GM21423 (cell line): ENCODE results near the gene TPD52L3.
A peak's percentile ranks its signal among the peaks of the same experiment; 100 is the strongest.

Experiments used
- ATAC-seq: cut with Tn5 transposase; IDR thresholded peaks from one replicate; pipeline ENCODE4 v1.9.1; 2021; ENCODE audit warnings: mild to moderate bottlenecking, moderate library complexity; ENCODE audit not compliant: unreplicated experiment

TPD52L3 gene

DNA sequence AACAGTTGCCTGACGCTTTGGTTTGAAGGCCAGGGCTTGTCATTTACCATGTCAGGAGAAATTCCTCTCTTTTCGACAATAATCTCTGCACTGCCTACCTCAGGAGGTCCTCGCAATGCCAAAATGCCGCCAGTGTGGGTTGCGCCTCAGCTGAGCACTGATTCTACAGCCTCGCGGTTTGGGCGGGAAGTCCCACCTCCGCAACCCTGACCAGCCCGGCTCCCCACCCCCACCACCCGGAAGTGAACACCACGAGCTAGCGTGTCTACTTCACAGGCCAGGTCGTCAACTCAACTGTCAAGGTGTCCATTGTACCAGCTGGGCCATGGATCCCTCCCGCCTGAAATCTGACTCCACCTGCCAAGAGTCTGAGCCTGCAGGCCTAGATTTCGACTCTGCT, at the start of gene TPD52L3:
Gene TPD52L3, plus strand, starts transcription at position 273 of the 400 bp plus-strand sequence. CDS start 221 bp downstream, outside the sequence.
- ATAC-seq, result no peak

DNA sequence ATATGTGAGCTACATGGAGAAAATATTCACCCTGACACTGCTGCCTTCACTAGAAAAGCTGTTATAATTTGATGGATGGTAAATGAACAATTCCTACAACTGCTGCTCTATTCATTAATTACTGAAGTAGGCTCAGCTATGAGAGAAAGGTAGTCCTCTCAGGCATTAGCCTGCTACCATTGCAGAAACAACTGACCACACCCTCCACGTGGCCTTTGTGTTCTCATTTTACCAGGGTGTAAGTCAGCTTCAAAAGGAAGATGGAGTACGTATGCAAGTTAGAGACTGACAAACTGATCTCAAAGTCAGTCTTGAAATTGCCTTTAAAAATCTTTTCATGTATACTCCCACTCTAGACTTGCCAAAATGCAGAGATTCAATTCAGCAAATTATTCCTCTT, 26.3 kb upstream of the TPD52L3 start:
- ATAC-seq, result no peak

DNA sequence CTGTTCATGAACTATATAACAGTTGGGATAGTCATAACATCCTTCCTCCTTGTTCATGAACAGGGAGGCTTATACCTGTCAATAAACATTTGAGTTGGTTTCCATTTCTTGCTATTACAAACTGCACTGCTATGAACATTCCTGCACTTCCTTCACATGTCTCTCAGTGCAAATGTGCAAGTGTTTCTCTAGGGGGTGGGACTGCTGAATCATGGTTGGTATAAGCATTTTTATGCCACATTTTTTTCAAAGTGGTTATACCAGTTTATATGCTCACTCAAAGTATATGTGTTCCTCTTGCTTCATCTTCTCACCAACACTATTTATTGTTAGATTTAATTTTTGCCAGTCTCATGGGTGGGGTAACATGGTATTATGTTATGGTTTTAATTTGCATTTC, 25.8 kb upstream of the TPD52L3 start:
- ATAC-seq, result no peak

DNA sequence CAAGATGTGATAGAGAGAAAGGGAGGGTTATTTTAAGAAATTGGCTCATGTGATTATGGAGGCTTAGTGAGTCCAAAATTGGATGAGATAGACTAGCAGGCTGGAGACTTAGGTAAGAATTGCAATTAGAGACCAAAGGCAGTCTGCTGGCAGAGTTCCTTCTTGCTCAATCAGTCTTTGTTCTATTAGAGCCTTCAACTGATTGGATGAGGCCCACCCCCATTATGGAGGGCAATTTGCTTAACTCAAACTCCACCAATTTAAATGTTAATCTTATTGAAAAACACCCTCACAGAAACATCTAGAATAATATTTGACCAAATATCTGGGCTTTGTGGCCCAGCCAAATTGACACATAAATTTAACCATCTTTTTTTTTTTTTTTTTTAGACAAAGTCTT, 23.9 kb upstream of the TPD52L3 start:
- no peak for ATAC-seq

DNA sequence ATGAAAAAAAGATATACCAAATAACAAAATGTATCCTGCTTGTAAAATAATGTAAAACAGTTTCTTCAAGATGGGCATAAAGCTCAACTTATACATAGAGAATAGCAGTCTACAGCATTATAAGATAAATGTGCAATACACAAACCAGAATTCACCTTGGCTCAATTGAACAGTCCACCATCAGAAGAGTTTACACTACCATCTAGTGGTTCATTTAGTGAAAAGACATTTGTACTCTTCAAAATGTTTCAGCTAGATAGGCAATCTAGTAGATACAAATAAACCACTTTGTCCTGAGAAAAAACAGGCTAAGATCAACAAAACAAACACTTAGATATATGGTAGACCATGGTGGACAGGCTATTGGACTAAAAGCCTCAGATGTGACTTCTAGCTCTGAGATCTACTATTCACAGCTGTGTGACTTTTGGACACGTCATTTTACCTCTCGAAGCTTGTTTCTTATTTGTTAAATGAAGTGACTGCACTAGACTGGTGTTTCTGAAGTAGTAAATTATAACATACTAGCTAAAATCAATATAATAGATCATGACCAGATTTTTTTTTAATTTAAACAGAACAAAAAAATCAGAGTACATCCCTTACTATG, 22.1 kb upstream of the TPD52L3 start:
- ATAC-seq, result no peak

DNA sequence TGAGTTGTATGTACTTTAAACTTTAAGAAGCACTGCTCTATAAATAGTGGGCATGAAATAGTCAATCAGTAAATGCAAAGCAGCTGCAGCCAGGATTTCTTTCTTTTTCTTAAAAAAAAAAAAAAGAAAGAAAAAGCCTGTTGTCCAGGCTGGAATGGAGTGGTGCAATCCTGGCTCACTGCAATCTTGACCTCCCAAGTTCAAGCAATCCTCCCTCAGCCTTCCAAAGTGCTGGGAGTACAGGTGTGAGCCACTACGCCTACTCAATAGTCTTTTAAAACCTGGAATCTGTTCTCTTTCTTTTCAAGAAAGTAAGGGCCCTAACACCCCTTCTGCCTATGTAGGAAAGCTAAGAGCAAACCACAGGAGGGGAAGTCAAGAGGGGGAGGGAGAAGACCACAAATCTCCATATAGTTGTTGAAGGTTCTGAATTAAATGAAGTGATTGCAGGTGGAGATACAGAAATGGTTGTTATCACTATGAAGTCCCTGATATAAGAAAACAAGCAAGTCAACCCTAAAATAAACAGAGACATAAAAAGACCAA, 20.6 kb upstream of the TPD52L3 start:
- ATAC-seq, result no peak

DNA sequence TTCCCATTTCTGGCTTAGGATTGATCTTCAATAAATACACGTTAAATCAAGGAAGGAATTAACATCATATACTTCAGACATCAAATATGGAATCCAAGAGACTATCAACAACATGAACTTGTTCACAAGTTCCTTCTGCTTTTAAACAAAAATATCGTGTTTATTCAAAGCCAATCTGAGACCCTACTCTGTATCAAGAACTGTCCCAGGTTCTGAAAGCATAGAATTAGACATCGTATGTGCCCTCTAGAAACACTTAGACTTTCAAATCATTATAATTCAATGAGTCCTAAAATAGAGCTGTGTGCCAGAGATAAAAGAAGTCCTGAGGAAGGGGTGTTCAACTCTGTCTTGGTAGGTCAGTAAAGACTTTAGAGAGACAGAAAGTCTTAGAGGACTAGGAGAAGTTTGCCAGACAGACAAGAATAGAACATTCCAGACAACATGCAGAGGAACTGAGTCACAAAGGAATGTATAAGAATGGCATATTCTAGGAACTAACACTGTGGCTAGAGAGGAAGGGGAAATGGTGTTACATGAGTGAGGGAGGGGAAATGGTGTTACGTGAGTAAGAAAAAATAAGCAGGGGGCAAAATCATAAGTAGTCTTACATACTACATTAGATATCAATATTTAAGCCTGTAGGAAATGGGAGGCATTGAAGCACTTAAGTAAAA, 2.9 kb downstream of the TPD52L3 start:
- ATAC-seq, result no peak

DNA sequence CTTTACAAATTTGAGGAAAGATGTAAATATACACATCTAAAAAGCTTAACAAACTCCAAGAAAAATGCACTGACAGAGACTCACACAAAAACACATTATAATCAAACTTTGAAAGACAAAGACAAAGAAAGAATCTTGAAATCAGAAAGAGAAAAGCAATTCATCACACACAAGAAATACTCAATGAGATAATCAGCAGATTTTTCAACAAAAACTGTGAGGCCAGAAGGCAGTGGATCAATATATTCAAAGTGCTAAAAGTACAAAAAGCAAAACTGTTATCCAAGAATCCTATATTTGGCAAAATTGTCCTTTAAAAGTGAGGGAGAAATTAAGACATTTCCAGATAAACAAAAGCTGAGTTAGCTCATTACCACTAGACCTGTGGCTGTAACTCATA, 6.1 kb downstream of the TPD52L3 start:
- no peak for ATAC-seq

DNA sequence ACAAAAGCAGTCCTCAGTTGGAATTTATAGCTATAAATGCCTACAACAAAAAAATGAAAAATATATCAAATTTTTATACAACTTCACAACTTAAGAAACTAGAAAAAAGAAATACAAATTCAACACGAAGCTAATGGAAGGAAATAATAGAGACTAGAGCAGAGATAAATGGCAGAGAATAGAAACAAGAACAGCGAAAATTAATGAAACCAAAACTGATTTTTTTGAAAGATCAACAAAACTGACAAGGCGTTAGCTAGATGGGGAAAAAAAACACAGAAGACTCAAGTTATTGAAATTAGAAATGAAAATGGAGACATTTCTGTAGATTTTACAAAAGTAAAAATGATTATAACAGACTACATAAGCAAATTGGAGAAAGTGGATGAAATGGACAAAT, 20.6 kb downstream of the TPD52L3 start:
- ATAC-seq, result no peak

DNA sequence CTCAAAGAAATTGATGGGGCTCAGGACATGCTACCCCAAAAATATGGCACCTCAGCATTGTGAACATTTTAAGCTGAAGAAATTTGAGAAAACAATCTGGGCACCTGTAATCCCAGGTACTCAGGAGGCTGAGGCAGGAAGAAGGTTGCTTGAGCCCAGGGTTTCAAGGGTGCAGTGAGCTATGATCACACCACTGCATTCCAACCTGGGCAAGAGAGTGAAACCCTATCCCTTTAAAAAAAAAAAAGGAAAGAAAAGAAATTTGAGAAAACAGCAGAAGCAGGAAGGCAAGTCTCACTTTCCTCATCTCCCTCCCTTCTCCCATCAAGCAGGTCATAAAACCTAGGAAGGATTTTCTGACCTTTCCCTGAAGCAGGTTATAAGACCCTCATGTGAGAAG, 23.6 kb downstream of the TPD52L3 start:
- ATAC-seq, result no peak

DNA sequence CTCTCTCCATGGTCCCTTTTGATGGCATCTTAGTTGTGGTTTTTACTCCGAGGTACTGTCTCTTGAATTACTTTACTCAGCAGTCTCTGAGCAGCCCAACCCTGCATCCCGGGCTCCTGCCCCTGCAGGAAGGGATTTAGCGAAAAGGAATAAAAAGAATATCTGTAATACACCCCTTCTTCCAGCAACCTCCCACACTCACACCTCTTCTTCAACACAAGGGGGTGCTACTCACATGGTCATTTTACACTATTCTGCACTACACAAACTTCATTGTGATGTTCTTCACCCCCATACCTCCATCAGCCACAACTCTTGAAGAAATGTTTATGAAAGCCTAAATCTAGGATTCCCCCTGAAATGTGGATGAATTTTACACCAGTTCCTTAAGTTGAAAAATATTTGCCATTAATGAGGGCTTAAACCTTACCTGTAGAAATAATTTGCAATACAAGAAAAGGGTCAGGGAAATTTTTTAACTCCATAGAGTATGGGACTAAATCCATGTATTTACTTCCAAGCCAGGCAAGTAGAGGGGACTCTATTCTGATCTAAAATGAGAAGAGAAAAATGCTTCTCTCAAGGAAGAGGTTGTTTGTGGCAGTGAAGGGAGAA, 26.0 kb downstream of the TPD52L3 start:
- peak; percentile 72 for ATAC-seq

DNA sequence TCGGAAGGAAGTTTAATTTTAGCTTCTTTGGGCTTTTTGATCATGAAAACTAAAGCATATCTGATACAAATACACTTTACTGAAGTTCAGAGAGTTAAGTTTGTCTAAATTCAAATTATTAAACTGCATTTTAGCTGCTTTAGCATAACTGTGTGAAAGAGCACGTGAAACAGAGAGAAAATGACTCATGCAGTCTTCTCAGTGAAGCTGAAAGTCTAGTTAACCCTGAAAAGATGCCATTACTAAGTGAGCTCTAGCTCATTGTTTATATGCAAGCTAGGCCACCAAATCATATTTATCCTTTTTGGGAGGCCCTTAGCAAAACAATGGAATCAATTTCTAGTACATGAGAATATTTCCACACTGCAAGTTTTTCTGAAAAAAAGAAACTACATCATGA, 27.6 kb downstream of the TPD52L3 start:
- peak; percentile 50 for ATAC-seq

DNA sequence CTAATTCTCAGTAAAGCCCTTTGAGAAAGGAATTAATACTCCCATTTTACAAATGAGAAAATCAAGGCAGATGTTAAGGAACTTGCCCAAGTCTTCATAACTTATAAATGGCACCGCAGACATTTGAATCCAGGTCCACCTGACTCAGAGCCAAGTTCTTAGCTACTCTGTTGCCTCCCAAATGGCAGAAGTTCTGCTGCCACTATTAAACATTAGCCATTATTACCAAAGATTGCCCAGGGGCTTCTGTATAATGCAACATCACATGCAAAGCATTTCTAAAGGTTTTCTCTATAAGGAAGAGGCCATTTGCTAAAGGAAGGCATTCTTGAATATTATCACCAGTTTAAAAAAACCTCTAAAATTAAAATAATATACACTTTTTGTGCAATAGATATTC, 28.3 kb downstream of the TPD52L3 start:
- no peak for ATAC-seq

DNA sequence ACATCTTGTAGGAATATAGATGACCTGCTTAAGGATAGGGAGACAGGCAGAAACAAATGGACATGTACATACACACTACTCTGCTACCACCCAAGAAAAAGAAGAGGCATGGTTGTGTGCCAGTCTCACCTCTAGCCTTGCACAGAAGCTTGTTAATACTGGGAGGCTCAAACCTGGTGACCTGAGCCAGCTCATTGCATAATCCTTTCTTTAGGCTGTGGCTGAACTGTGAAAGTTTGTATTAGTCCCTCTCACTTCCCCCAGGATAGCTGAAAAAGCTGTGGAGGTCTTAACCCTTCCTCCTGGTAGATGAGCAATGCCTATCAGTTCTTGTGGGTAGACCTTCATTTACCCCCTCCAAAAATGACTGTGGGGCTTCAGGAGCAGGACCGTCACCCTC, 28.7 kb downstream of the TPD52L3 start:
- ATAC-seq, result no peak

DNA sequence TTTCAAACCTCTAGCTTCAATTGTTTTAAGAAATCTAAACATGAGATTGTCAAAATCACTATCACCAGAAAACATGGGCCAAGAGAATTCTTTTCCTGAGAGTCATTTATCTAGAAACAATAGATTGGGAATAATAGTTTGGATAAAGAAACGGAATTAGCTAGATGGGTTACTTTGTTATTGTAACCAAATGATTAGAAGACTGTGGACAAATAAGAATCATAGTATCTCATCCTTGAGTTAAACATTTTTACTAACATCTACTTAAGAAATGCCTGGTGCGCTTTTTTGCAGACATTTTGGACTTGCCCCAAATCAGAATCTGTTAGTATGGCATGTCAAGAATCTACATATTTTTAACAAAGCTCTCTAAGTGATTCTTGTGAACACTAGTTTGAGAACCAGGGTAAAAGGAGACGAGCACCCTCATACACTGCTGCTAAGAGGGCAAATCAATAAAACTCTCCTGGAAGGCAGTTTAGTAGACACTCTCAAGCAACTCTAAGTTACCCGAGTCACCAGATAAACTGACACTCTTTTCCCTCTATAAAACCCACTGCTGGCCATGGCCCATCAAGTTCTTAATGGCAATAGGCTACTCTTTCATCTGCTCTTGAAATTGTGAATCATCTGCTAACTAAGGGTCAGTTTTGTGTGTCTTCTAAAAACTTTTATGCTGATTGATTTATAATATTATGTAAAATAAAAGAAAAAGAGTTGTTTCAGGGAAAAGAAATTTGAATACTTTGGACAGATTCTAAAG, 39.1 kb downstream of the TPD52L3 start:
- no peak for ATAC-seq

DNA sequence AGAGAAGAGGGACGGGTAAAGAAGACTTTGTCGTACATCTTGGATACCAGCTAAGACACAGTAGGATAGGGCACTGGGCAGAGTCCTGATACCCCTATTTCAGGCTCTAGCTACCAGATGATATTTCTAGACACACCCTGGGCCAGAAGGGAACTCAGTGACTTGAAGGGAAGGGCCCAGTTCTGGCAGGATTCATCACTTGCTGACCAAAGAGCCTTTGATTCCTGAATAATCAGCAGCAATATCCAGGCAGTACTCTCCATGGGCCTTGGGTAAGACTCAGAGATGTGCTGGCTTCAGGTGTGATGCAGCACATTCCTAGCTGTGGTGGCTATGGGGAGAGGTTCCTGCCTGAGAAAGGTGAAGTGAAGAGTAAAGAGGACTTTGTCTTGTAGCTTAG, 40.7 kb downstream of the TPD52L3 start:
- ATAC-seq, result no peak
